Measurements from ENCODE around the gene CDYL2.

The CDYL2 gene

DNA sequence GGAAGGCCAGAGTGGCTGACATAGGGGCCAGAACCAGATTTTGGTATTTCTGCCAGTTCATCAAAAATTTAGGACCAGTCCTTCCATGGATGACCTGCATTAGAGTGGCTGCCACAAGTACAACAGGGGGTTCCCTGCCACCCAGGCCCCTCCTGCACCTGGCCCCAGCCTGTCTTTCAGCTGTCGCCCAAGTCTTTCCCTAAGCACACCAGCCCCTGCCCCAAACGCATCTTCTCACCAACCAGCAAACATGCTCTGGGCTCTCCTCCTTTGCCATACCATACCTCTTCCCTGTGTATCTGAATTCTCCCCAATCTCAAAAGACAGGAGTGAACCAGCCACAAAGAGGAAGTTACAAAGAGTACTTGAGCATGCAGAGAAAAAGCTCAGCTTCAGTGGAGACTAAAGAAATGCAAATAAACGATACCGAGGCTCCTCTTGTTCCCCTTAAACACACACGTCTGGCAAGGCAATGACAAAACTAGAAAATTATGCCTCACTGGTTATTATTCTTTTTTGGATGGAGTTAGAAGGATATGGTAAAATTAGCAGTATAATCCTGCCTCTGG lies 133.0 kb downstream of the CDYL2 start:
- in situ Hi-C loops (cut with MboI; ENCODE audit: low pct_unique_long_range_greater_than_20kb, low sequenced_read_pairs, unreplicated experiment): no loop called here
- TF ChIP-seq, protein P1, sequence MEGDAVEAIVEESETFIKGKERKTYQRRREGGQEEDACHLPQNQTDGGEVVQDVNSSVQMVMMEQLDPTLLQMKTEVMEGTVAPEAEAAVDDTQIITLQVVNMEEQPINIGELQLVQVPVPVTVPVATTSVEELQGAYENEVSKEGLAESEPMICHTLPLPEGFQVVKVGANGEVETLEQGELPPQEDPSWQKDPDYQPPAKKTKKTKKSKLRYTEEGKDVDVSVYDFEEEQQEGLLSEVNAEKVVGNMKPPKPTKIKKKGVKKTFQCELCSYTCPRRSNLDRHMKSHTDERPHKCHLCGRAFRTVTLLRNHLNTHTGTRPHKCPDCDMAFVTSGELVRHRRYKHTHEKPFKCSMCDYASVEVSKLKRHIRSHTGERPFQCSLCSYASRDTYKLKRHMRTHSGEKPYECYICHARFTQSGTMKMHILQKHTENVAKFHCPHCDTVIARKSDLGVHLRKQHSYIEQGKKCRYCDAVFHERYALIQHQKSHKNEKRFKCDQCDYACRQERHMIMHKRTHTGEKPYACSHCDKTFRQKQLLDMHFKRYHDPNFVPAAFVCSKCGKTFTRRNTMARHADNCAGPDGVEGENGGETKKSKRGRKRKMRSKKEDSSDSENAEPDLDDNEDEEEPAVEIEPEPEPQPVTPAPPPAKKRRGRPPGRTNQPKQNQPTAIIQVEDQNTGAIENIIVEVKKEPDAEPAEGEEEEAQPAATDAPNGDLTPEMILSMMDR (IDR thresholded peaks at IDR 0.05; ENCODE audit: extremely low read depth, insufficient read depth, missing control alignments): no peak
- DNase-seq (ENCODE audit: low spot score): peak; percentile 56

DNA sequence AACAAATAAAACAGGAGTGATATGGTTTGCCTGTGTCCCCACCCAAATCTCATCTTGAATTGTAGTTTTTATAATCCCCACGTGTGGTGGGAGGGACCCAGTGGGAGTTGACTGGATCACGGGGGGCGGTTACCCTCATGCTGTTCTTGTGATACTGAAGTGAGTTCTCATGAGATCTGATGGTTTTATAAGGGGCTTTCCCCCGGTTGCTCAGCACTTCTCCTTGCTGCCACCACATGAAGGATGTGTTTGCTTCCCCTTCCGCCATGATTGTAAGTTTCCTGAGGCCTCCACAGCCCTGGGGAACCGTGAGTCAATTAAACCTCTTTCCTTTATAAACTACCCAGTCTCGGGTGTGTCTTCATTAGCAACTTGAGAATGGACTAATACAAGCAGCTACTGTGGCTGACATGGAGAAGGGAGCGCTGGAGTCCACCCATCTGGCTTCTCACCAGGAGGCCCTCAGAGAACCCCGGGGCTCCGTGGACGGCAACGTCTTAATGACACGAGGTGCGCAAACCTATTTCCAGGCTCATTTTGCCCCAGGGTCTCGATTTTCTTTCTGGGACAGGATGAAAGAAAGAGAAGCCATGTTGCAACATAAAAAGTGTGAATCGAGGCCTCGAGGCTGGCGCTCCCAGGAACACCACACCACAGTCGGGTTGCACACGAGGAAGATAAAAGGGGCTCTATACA lies 134.1 kb downstream of the CDYL2 start:
- DNase-seq (ENCODE audit: low spot score): no peak
- TF ChIP-seq, protein P1 (IDR thresholded peaks at IDR 0.05; ENCODE audit: extremely low read depth, insufficient read depth, missing control alignments): no peak
- in situ Hi-C loops (cut with MboI; ENCODE audit: low pct_unique_long_range_greater_than_20kb, low sequenced_read_pairs, unreplicated experiment): no loop called here

DNA sequence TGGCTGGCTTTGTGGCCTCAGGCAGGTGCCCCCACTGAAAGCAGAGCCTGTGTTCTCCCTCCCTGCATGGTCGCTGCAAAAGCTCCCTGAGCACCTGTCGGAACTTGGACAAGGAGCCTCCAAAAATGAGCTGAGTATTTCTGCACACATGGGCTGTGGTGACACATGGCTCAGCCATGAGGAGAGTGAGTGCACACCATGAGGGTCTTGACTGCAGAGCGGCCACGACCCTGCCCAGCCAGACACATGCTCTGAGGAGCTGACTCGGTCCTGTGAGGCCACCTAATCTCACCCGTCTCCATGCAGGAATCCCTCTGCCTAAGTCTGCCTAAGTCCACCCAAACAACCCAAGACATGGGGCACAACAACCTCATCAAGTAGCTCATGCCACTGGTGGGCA lies 134.7 kb downstream of the CDYL2 start:
- DNase-seq (ENCODE audit: low spot score): no peak
- in situ Hi-C loops (cut with MboI; ENCODE audit: low pct_unique_long_range_greater_than_20kb, low sequenced_read_pairs, unreplicated experiment): no loop called here
- TF ChIP-seq, protein P1 (IDR thresholded peaks at IDR 0.05; ENCODE audit: extremely low read depth, insufficient read depth, missing control alignments): no peak

DNA sequence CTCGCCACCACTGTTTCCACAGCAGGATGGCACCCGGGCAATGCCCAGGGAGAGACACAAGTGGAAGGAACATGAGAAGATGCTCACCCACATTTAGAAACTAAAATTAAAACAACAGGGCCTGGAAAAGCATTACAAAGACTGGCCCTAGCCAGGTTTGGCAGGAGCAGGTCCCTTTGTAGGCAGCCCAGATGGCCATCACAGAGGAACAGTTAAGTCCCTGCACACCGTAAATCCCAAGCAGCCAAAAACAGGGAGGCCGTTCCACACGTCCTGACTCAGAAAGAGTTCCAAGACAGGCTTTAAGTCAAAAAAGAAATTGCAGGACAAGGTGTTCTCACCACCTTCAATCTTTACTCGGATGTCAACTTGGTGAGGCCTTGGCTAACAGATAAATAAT lies 136.5 kb downstream of the CDYL2 start:
- in situ Hi-C loops (cut with MboI; ENCODE audit: low pct_unique_long_range_greater_than_20kb, low sequenced_read_pairs, unreplicated experiment): no loop called here
- DNase-seq (ENCODE audit: low spot score): no peak
- TF ChIP-seq, protein P1 (IDR thresholded peaks at IDR 0.05; ENCODE audit: extremely low read depth, insufficient read depth, missing control alignments): no peak

DNA sequence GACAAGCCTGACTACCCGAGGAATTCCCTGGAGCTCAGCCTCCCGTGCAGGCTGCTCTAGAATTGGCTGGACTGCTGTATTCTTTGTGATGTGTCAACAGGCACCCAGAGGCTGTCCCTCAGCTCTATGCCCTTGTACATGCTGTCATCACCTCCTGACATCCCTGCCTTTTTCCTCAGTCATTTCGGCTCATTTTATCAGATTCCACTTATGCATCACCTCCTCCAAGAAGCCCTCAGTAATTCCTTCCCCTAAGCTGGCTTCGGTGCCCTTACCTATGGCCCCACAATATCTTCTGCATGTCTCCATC lies 137.2 kb downstream of the CDYL2 start:
- TF ChIP-seq, protein P1 (IDR thresholded peaks at IDR 0.05; ENCODE audit: extremely low read depth, insufficient read depth, missing control alignments): no peak
- in situ Hi-C loops (cut with MboI; ENCODE audit: low pct_unique_long_range_greater_than_20kb, low sequenced_read_pairs, unreplicated experiment): no loop called here
- no peak for DNase-seq (ENCODE audit: low spot score)

DNA sequence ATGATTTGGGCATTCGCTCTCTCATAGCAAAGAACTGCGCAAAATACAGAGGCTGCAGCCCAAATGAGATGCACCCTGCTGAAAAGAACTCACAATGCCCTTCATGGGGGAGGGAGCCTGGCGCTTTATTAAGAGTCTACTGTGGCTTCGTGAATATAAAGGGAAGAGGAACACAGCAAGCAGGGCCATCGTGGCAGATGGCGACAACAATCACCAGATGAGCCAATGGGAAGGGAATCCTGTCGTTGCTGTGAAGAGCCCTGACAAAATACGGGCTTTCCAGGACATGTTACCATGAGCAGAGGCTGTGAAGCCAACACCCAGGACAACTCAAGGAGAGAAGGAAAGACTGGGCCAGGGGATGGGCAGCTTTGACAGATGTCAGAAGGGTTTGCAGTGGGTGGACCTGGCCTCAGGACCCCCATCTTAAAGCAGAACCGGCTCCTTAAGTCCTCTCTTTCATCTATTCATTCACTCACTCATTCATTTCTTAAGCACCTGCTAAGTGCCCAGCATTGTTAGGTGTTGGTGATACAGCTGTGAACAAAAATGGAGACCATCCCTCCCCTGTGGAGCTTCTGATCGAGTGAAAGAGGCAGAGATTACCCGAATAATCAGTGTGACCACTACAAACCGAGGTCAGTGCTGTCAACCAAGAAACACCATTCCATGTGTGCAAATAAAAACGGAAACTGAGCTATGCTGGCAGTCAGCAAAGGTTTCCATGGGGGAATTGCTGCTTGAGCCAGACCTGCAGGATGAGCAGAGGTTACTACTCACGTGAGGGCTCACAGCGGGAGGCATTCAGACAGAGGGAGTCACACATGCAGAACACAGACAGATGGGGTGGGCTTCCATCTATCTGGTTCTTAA lies 137.8 kb downstream of the CDYL2 start:
- no peak for DNase-seq (ENCODE audit: low spot score)
- in situ Hi-C loops (cut with MboI; ENCODE audit: low pct_unique_long_range_greater_than_20kb, low sequenced_read_pairs, unreplicated experiment): no loop called here

More for the DNA sequence above, 137.8 kb downstream of the CDYL2 start:
- TF ChIP-seq, protein P1 (IDR thresholded peaks at IDR 0.05; ENCODE audit: extremely low read depth, insufficient read depth, missing control alignments): no peak

All from GM13977 (cell line).